Endodermal cell (in vitro differentiated cells): Measurements from ENCODE around the gene CCDC181. TPM values are rescaled to one million over a fixed set of nuclear protein-coding genes. Genes with fewer than 3 reads are reported as not detected.

Source experiments
- DNase-seq: peaks from one replicate; pipeline ENCODE4 v3.0.0-alpha.2; 2017
- H3K27ac ChIP-seq: 2 replicates; pipeline ENCODE4 v1.5.1; 2013; ENCODE audit warnings: mild to moderate bottlenecking, low read depth, low read length, moderate library complexity
- H3K27me3 ChIP-seq: 2 replicates; pipeline ENCODE4 v1.6.1; 2013; ENCODE audit warnings: mild to moderate bottlenecking, low read length, moderate library complexity; ENCODE audit not compliant: insufficient read depth, control insufficient read depth, poor library complexity, severe bottlenecking
- H3K36me3 ChIP-seq: 2 replicates; pipeline ENCODE4 v1.7.0; 2013; ENCODE audit warnings: mild to moderate bottlenecking, low read length, moderate library complexity; ENCODE audit not compliant: control insufficient read depth, insufficient read depth
- H3K4me1 ChIP-seq: one replicate; pipeline ENCODE4 v1.7.0; 2013; ENCODE audit warnings: low read length; ENCODE audit not compliant: control insufficient read depth, insufficient read depth
- H3K4me3 ChIP-seq: 2 replicates; pipeline ENCODE4 v1.5.1; 2013; ENCODE audit warnings: mild to moderate bottlenecking, low read length, moderate library complexity
- H3K9ac ChIP-seq: 2 replicates; pipeline ENCODE4 v1.6.1; 2013; ENCODE audit warnings: mild to moderate bottlenecking, low read length, moderate library complexity; ENCODE audit not compliant: poor library complexity, severe bottlenecking; ENCODE audit errors: extremely low read depth
- H3K9me3 ChIP-seq: 2 replicates; pipeline ENCODE4 v1.6.1; 2013; ENCODE audit warnings: mild to moderate bottlenecking, low read length, moderate library complexity; ENCODE audit not compliant: control insufficient read depth
- H3K27ac Mint-ChIP-seq: 2 replicates; pipeline ENCODE4 v1.8.0; 2020; ENCODE audit warnings: mixed read lengths
- H3K27me3 Mint-ChIP-seq: 2 replicates; pipeline ENCODE4 v1.8.0; 2021; ENCODE audit warnings: mild to moderate bottlenecking, mixed read lengths; ENCODE audit not compliant: insufficient read depth
- H3K36me3 Mint-ChIP-seq: 2 replicates; pipeline ENCODE4 v1.8.0; 2020; ENCODE audit warnings: low read depth, mixed read lengths
- H3K4me1 Mint-ChIP-seq: 2 replicates; pipeline ENCODE4 v1.8.0; 2020; ENCODE audit warnings: mixed read lengths
- H3K4me3 Mint-ChIP-seq: 2 replicates; pipeline ENCODE4 v1.8.0; 2020; ENCODE audit warnings: mild to moderate bottlenecking, moderate library complexity, mixed read lengths
- H3K9me3 Mint-ChIP-seq: 2 replicates; pipeline ENCODE4 v1.8.0; 2020; ENCODE audit warnings: mild to moderate bottlenecking, mixed read lengths
- CTCF ChIP-seq: fragments of 200-600 bp; sonication (generic); conservative IDR thresholded peaks from 2 replicates; pipeline ENCODE4 v1.5.0; 2021; ENCODE audit warnings: antibody characterized with exemption, mild to moderate bottlenecking
- WGBS, 2 experiments: methylation state at CpG; one replicate each; pipeline versions ENCODE4 v1.1.5 to v1.1.7; 2013; ENCODE audit warnings: missing lambda C conversion rate in 2 of 2, mixed read lengths in 1 of 2; ENCODE audit not compliant: insufficient coverage in 1 of 2, insufficient read length in 1 of 2; 5-methylcytosine and 5-hydroxymethylcytosine counted together
- total RNA-seq, 2 donors: library from RNA; stranded (reverse); fragmentation: NEBNext Ultra II Directional in 1 of 2; extraction: Animal tissue kit (Norgen Biotek cat#: 25700) in 1 of 2; gene quantifications; 2 replicates in 1 of 2; 3 replicates in 1 of 2; pipeline ENCODE4 v1.2.1, GENCODE V29; 2021

CCDC181 gene
- total RNA-seq, 2 donors from 2014 or later = 4.9 to 7.8 TPM

GRCh38 chr1:169443923-169444322 lies 16.6 kb upstream of the CCDC181 start:
- H3K4me1 ChIP-seq = no peaks in the 10 kb centered on the region
- no peak for DNase-seq
- no peaks in the 10 kb centered on the region for H3K36me3 Mint-ChIP-seq
- no peak overlapping the region for H3K4me3 Mint-ChIP-seq
- no peak overlapping the region for H3K4me3 ChIP-seq
- H3K27ac Mint-ChIP-seq = no peak overlapping the region
- H3K4me1 Mint-ChIP-seq = no peaks in the 10 kb centered on the region
- H3K27me3 ChIP-seq = no peaks in the 10 kb centered on the region
- TF ChIP-seq CTCF = no peak
- no peak overlapping the region for H3K27ac ChIP-seq
- peaks cover 9% of the 10 kb centered on the region for H3K27me3 Mint-ChIP-seq
- no peak overlapping the region for H3K9ac ChIP-seq
- H3K9me3 Mint-ChIP-seq = no peaks in the 10 kb centered on the region
- no peaks in the 10 kb centered on the region for H3K36me3 ChIP-seq
- 88% methylated on average over 3 of the region's 3 CpGs; no CpG with 5 or more reads in 1 of the 2 experiments for whole genome bisulfite sequencing, 2 experiments
- H3K9me3 ChIP-seq = no peaks in the 10 kb centered on the region

DNA sequence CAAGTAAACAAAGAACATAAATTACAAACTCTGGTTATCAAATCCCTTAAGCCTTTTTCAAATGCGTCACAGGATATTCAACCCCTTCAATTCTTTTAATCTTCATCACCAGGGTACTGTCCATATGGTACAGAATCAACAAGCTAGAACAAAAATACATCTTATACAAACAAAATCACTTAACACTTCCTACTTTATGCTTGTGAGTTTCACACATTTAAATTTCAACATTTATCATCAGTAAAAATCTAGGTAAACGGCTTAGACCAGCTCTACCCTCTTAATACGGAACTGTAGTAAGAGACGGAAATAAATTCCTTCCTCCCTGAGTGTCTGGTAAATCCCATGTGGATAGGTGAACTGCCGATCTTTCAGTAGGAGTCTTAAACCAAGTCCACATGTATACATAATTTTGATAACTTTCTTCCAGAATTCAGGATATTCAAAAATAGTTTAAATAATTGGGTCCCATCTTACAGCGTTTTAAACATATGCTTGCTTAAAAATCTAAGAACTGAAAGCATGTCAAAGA lies 1.0 kb downstream of the CCDC181 start:
- Histone ChIP-seq H3K4me3 (no peak overlapping the region), H3K9ac (no peak overlapping the region), H3K4me1 (no peaks in the 10 kb centered on the region), H3K27ac (no peak overlapping the region), H3K36me3 (no peaks in the 10 kb centered on the region), H3K27me3 (peaks cover 7% of the 10 kb centered on the region), H3K9me3 (no peaks in the 10 kb centered on the region)
- no peak for DNase-seq
- no peak for TF ChIP-seq CTCF
- H3K4me1 Mint-ChIP-seq = peaks cover 3% of the 10 kb centered on the region
- H3K4me3 Mint-ChIP-seq = no peak overlapping the region
- no peaks in the 10 kb centered on the region for H3K9me3 Mint-ChIP-seq
- peaks cover 47% of the 10 kb centered on the region for H3K27me3 Mint-ChIP-seq
- no peaks in the 10 kb centered on the region for H3K36me3 Mint-ChIP-seq
- WGBS, 2 experiments = 88 to 96% methylated on average over 3 to 6 of the region's 6 CpGs
- no peak overlapping the region for H3K27ac Mint-ChIP-seq

DNA sequence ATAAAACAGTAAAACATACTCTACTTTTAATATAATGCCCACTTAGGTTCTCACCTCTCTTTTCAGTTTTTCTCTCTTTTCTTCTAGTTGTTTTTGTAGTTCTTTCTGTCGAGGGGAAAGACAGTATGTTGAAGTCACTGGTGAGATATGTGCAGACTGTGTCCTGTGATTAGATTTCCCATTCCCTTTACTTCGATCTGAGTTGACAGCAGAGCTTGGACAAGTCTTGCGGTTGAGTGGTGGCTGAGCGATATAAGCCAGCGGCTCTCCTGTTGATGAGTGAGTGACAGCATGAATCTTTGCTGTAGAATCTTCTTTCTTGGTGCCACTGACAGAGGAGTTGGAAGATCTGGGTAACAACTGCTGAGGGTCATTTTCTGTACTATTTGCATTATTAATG lies 6.0 kb downstream of the CCDC181 start:
- Histone ChIP-seq H3K9ac (no peak overlapping the region), H3K4me1 (no peaks in the 10 kb centered on the region), H3K9me3 (no peaks in the 10 kb centered on the region), H3K36me3 (no peaks in the 10 kb centered on the region), H3K4me3 (no peak overlapping the region), H3K27ac (no peak overlapping the region), H3K27me3 (no peaks in the 10 kb centered on the region)
- Mint-ChIP-seq H3K4me3 (no peak overlapping the region), H3K36me3 (no peaks in the 10 kb centered on the region), H3K4me1 (peaks cover 3% of the 10 kb centered on the region), H3K27ac (no peak overlapping the region), H3K9me3 (no peaks in the 10 kb centered on the region), H3K27me3 (peaks cover 5% of the 10 kb centered on the region)
- TF ChIP-seq CTCF = no peak
- WGBS, 2 experiments = 92 to 97% methylated on average over 4 to 5 of the region's 5 CpGs
- no peak for DNase-seq
